GOT3 (cell line): ENCODE measurements around the gene ADGRA1.
"Not testable (repeated sequence)": the region's sequence is repeated elsewhere in the genome, so short reads cannot be mapped to it uniquely, and the experiment has no call there.

Experiments
- DNase-seq: peaks from one replicate; lab custom pipeline; 2025; ENCODE audit warnings: mixed read lengths; lab: John Stamatoyannopoulos, UW

ADGRA1 gene

DNA sequence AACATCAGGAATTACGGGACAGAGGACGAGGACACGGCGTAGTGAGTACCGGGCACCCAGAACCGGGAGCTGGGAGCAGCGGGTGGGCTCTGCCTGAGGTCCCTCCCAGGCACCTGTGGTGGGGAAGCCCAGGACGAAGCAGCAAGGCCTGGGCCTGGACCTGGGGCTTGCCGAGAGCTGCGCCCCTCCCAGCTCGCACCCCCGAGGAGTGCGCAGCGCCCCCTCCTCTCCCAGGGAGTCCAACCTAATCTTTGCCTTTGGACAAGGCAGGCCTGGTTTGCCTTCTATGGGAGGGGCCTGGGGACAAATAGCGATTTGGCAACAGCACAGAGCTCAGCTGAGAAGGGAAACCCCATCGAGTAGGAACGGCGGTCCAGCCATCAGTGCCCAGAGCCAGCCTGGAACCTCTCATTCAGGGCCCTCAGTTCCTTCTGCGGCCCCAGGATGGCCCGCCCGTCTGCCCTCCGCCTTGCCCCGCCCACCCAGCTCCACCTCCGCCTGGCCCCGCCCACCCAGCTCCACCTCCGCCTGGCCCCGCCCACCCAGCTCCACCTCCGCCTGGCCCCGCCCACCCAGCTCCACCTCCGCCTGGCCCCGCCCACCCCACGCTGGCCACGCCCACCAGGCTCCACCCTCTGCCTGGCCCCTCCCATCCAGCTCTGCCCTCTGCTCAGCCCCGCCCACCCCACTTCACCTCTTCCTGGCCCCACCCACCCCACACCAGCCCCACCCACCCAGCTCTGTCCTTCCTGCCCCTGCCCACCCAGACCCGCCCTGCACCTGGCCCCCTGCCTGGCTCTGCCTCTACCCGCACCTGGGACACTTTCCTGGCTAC lies 39.8 kb downstream of the ADGRA1 start:
- no peak for DNase-seq

DNA sequence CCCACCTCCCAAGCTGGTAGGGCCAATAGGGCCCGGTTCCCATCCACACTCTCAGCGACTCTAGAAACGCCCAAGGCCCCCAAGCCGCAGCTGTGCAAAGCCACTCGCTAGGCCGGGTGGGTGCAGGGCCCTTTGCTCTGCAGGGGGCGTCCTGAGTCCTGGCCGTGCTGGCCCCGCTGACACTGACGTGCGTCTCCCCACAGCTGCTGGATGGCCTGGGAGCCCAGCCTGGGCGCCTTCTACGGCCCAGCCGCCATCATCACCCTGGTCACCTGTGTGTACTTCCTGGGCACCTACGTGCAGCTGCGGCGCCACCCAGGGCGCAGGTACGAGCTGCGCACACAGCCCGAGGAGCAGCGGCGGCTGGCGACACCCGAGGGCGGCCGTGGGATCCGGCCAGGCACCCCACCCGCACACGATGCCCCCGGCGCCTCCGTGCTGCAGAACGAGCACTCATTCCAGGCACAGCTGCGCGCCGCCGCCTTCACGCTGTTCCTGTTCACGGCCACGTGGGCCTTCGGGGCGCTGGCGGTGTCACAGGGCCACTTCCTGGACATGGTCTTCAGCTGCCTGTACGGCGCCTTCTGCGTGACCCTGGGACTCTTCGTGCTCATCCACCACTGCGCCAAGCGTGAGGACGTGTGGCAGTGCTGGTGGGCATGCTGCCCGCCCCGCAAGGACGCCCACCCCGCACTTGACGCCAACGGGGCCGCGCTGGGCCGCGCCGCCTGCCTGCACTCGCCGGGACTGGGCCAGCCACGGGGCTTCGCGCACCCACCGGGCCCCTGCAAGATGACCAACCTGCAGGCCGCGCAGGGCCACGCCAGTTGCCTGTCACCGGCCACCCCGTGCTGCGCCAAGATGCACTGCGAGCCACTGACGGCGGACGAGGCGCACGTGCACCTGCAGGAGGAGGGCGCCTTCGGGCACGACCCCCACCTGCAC lies 40.7 kb downstream of the ADGRA1 start:
- DNase-seq = no peak

DNA sequence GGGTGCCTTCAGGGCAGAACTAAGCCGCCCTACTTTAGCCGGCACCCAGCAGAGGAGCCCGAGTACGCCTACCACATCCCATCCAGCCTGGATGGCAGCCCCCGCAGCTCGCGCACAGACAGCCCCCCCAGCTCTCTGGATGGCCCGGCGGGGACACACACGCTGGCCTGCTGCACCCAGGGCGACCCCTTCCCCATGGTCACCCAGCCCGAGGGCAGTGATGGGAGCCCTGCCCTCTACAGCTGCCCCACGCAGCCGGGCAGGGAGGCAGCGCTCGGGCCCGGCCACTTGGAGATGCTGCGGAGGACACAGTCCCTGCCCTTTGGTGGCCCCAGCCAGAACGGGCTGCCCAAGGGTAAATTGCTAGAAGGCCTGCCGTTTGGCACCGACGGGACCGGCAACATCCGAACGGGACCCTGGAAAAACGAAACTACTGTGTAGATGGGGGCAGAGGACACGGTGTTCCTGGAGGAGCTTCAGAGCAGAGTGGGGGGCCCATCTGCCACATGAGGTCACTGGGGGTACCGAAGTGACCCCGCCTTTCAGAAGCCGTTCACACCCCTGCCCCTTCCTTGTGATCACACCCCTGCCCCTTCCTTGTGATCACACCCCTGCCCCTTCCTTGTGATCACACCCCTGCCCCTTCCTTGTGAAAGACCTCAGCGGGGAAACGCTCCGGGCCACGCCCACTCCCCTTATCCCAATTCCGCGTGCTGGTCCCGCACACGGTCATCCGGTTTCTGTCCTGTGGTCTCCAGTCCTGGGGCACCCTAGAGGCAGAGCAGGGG lies 41.5 kb downstream of the ADGRA1 start:
- DNase-seq = no peak

DNA sequence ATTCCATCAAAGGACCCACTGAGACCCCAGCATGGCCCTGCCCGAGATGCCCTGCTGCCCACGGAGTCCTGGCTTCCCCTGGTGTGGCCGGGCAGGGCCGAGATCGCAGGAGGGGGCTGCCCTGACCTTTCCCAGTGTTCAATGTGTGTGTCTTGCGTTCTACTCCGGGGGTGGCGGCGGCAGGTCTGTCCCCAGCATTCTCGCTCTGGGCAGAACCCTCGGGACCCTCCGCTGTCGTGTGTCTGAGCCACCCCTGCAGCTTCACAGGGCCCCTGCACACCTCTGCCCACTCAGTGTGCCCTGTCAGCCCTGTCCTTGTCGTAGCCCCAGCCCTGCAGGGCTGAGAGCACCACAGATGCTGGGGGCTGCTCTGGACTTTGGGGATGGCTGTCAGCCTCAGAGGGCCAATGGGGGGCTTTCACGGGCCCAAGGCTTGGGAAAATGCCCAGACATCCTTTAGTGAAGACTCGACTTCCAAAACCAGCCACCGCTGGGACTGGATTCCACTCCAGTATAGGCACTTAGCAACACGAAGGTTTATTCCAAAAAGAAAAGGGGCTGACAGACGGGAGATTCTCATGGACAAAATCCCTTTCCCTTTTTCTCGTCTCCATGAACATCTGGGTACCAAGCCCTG lies 42.3 kb downstream of the ADGRA1 start:
- DNase-seq = no peak

DNA sequence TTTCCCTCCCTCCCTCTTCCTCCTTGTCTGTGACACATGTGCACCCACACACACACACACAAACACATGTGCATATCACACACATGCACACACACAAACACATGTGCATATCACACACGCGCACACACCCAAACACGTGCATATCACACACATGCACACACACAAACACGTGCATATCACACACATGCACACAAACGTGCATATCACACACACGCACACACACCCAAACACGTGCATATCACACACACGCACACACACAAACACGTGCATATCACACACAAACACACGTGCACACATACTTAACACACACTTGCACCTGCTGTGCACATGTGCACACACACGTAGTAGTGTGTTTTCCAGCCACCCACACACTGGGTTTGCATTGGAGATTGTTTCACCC lies 42.9 kb downstream of the ADGRA1 start:
- no peak for DNase-seq

DNA sequence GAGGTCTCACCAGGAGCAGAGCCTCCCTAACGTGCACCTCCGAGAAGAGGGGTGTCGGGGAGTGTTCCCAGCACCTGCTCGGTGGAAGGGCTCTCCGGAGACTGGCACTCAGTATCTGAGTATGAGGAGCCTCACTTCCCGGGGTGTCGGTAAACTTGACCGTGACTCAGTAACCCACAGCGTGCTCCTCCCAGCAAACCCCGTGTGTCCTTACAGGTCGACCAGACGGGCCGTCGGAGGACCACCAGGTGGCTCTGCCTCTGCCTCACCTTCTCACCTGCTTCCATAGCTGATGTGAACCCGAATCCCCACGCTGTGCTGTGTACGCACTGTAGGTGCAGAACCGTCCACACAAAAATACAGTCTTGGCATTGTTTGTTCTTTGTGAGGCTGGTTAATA lies 43.3 kb downstream of the ADGRA1 start:
- DNase-seq = no peak

DNA sequence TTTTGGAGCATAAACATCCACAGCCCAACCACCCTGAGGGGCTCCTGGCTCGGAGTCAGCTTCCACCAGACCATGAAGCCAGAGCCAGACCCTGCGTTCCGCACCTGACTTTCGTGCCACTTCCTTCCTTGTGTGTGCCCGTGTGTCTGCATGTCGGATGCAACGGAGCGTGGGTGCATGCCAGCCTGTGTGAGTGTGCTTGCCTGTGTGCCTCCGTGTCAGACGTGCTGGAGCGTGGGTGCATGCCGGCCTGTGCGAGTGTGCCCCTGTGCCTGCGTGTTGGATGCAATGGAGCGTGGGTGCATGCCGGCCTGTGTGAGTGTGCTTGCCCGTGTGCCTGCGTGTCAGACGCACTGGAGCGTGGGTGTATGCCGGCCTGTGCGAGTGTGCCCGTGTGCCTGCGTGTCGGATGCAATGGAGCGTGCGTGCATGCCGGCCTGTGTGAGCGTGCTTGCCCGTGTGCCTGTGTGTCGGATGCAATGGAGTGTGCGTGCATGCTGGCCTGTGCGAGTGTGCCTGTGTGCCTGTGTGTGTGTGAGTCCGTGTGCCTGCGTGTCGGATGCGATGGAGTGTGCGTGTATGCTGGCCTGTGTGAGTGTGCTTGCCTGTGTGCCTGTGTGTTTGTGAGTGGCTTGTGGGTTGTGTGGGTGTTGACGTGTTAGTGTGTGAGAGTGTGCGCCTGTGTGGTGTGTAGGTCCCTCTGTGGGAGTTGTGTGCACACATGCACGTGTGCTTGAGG lies 44.2 kb downstream of the ADGRA1 start:
- DNase-seq = no peak

DNA sequence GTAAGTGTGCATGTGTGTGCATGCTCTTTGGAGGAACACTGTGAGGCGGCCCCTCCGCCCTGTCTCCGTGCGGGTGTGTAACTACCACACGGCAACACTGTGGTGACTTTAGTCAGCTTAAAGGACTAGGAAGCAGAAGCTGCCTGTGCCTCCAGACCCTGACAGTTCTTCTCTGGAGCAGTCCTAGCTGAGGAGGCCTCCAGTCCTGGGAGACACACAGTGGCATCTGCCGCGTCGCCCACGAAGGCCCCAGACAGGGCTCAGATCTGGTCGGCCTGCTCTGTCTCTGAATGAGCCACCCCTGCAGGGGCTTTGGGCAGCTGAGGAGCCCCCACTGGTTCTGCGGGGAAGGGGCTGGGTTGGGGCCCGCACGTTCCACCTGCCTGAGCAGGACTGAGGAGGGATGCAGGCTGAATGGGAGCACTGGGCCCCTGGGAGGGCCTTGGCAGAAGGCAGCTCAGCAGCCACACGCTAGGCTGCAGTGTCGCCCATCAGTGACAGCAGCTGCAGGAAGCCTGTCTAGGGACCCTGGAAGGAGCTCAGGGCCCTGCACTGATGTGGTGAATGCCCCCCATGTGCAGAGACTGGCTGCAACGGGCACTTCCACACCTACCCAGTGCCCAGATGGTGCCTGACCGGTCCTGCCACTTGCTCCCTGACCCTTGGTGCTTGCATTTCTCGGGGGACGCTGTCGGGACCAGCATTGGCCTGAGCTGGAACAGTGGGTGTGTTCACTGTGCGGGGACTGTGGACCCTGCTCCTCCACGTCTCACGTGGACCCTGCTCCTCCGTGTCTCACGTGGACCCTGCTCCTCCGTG lies 45.0 kb downstream of the ADGRA1 start:
- no peak for DNase-seq

DNA sequence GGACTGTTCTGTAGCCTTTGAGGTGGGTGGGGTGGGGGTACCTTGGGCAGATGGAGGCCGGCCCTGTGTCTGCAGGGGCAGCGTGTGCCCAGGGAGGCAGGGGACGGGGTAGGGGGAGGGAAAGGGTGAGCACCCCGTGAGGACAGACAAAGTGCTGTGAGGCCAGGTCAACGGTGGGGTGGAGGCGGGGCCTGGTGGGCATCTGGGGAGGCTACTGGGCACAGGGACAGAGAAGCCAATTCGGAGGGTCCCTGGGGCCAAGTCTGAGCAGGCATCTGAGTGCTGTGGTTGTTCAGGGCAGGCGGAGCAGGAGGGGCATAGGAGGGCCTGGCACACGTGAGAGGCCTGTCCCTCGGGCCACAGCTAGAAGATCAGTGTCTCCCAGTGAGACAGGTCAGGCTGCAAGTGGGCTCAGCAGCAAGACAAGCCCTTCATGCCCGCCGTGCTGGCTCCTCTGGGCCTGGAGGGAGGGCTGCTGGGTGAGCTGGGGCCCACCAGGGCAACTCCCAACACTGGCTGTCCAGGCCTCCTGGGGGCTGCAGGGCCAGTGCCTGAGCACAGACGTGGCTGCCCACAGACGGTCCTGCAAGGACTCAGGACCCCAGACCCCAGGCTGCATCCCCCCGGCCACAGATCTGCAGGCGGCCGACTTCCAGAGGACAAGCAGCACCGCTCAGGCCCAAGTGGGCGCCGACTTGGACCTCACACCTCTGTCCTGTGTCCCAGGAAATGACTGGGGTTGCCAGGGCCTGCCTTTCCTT lies 45.9 kb downstream of the ADGRA1 start:
- DNase-seq = no peak

DNA sequence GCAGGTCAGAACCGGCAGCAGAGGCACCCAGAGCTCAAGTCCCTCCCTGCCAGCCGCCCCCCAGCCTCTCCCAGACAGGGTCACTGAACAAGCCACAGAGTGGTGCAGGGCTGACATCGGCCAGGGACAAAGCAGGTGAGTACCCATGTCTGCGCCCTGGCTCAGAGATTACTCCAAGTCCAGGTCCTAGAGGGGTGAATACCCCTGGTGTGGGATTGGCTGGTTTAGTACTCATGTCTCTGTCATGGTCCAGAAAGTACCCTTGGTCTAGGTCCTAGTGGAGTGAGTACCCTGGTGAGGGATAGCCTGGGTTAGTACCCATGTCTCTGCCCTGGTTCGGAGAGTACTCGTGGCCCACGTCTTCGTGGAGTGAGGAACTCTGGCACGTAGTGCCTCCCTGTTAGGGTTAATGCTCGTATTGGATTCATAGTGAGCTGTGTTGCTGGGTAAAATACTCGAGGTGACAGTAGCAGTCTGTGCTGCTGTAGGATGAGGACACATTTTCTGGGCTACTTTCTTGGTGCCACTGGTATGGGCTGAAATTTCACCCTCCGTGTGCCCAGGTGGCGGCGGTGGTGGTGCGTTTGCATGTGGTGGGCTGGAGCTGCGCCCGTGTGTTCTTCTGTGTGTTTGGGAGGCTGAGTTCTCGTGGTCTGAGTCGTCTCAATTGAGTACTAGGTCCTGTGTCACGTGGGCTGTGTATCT lies 46.8 kb downstream of the ADGRA1 start:
- no peak for DNase-seq

DNA sequence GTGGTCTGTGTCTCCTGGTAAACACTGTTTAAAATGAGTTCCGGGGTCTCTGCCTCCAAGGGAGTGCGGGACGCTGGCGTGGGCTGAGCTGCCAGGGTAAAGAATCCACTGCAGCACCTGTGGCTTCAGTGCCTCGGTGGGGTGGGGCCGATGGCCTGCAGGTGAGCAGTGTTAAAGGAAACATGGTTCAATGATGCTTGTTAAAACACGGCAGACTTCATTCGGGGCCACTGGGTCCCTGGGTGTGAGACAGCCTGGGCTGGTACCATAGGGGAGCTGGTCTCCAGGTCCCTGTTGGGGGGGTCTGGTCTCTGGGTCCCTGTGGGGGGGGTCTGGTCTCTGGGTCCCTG lies 47.4 kb downstream of the ADGRA1 start:
- DNase-seq = no peak

DNA sequence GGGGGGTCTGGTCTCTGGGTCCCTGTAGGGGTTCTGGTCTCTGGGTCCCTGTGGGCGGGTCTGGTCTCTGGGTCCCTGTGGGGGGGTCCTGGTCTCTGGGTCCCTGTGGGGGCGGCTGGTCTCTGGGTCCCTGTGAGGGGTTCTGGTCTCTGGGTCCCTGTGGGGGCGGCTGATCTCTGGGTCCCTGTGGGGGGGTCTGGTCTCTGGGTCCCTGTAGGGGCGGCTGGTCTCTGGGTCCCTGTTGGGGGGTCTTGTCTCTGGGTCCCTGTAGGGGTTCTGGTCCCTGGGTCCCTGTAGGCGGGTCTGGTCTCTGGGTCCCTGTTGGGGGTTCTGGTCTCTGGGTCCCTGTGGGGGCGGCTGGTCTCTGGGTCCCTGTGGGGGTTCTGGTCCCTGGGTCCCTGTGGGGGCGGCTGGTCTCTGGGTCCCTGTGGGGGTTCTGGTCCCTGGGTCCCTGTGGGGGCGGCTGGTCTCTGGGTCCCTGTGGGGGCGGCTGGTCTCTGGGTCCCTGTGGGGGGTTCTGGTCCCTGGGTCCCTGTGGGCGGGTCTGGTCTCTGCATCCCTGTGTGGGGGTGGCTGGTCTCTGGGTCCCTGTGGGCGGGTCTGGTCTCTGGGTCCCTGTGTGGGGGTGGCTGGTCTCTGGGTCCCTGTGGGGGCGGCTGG lies 49.9 kb downstream of the ADGRA1 start:
- DNase-seq = not testable (repeated sequence)

DNA sequence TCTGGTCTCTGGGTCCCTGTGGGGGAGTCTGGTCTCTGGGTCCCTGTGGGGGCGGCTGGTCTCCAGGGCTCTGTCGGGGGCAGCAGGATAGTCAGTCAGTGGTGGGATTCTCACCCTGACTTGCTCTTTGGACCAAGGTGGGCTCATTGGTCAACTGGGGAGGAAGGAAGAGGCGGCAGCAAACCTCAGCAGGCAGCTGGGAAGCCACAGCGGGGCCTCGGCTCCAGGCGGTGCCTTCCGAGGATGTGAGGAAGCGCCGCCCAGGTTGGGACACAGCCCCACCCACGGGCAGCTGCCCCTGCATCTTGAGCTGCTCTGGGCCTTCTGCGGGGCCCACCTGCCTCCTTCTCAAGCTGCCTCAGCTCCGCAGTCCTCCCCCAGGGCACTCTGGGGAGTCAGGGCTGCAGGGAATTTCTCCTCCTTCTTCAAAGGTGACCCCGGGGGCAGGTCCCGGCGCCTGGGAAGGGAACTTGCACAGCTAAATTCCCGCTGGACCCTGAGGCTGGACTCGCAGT lies 51.9 kb downstream of the ADGRA1 start:
- no peak for DNase-seq

DNA sequence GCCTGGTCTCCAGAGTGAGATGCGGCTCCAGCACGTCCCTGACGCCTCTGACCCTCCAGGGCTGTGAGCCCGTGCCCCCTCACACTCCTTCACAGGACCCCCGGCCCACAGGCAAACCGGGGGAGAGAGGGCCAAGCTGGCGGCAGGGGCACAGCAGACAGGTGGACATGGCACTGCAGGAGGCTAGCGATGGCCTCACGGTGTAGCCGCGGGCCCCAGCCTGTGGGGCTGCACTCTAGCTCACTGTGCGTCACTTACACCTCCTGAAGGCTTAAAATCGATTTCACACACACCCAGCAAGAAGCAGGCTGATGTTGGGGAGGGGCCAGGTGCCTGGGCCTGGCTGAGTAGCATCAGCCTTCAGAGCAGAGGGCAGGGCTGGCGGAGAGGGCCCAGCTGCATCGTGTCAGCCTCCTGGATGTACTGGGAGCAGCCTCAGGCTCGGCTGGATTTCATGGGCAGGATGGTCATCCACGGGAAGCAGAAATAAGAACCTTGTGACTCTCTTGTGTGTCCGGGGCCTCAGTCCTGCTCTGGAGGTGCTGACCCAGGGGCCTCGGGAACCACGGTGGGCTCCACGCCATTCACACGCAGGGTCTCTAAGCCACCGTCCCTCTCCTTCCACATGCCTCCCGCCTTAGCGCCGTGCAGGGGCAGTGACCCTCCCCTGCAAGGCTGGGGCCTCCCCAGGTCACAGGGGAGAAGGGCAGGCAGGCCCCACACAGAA lies 52.9 kb downstream of the ADGRA1 start:
- no peak for DNase-seq

DNA sequence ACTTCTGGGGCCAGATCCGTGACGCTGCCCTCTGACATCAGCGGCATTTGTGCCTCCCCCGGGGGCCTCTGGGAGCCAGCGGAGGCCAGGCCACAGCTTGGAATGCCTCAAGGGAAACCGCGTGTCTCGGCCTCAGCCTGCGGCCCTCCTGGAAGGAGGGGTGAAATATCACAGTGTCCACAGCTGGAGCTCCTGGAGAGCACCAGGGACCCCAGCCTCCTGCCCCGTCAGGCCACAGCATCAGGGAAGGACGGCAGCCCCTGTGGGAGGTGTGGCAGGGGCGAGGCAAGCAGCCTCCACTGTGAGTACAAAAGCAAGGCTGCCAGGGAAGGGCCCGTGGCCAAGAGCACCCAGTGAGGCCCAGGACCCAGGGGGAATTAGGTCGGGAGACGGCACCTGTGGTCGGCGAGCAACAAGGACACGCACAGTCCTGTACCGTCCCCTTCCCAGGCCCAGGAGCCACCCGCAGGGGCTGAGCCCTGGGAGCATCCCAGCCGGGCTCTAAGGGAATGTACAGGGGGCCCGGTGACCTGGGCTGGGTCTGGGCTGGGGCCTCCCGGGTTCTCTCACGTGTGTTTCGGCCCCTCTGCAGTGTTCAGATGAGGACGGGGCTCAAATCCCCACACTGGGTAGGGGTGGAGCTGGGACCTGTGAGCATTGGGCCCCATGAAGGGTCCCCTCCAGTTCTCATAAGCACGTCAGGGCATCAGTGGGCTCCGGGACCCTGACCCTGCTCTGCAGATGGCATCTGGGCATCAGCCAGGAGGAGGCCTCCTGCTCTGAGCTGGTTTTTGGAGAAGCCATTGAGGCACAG lies 53.6 kb downstream of the ADGRA1 start:
- no peak for DNase-seq

DNA sequence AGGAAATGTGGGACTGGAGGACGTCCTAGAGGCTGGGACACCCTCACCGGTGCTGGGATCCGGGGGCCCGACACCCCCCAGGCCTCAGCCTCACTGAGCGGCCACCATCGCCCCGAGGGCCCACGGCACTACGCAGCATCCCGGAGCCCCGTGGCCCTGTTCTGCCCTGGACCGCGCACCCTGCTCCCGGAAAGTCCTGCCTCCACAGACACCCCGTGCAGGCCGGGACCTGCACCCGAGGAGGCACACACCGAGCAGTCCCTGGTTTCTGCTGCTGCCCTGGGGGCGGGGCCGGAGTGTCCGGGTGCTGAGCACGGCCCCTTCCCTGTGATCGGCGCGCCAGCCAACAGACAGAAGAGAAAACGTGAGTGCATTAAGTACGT lies 54.2 kb downstream of the ADGRA1 start:
- no peak for DNase-seq
